ENCODE measurements around the gene VGLL2. TPM values are rescaled to one million over a fixed set of nuclear protein-coding genes. Genes with fewer than 3 reads are reported as not detected.

Gene VGLL2
- total and polyA plus RNA-seq, 10 donors: not detected

- peaks cover 0 to 10% (median 0%) of the 10 kb centered on the region in 8 donors for H3K9me3 ChIP-seq
- H3K27ac ChIP-seq: no peak overlapping the region
- H3K4me1 ChIP-seq: no peaks in the 10 kb centered on the region
- no peak for DNase-seq
- no peak for TF ChIP-seq POLR2AphosphoS5 (IDR thresholded peaks at IDR 0.05)
- TF ChIP-seq CTCF (IDR thresholded peaks at IDR 0.05 in 8 of 11, conservative IDR thresholded peaks at IDR 0.05 in 3 of 11): no peak
- no peak for TF ChIP-seq POLR2A (IDR thresholded peaks at IDR 0.05)
- H3K27me3 ChIP-seq (replicated peaks in 1 of 7): peaks cover 0 to 5% (median 0%) of the 10 kb centered on the region in 7 donors
- no peak overlapping the region for H3K4me3 ChIP-seq
- intact Hi-C loops (cut with DNase I; ENCODE audit: low total_unique reads): no loop called here
- WGBS, 5 donors: 69 to 90% (median 76%) methylated on average over 3 of the region's 3 CpGs
- no peaks in the 10 kb centered on the region for H3K36me3 ChIP-seq
Observed at GRCh38 chr6:117227245-117227962, 38.0 kb upstream of the VGLL2 start.

- 50 to 67% (median 61%) methylated on average over 1 of the region's 1 CpG for WGBS, 5 donors
- no peak for TF ChIP-seq CTCF (IDR thresholded peaks at IDR 0.05 in 8 of 11, conservative IDR thresholded peaks at IDR 0.05 in 3 of 11)
- no peak for TF ChIP-seq POLR2A (IDR thresholded peaks at IDR 0.05)
- no peak for TF ChIP-seq POLR2AphosphoS5 (IDR thresholded peaks at IDR 0.05)
- intact Hi-C loops (cut with DNase I; ENCODE audit: low total_unique reads): no loop called here
Observed at GRCh38 chr6:117228202-117228601, 37.2 kb upstream of the VGLL2 start.

GRCh38 chr6:117229870-117230269 is 35.5 kb upstream of the VGLL2 start:
- H3K36me3 ChIP-seq: no peaks in the 10 kb centered on the region
- no peak overlapping the region for H3K4me3 ChIP-seq
- WGBS, 5 donors: 68 to 83% (median 79%) methylated on average over 1 of the region's 1 CpG
- no peak overlapping the region for H3K27ac ChIP-seq
- H3K4me1 ChIP-seq: no peaks in the 10 kb centered on the region
- peaks cover 0 to 5% (median 0%) of the 10 kb centered on the region in 7 donors for H3K27me3 ChIP-seq (replicated peaks in 1 of 7)
- intact Hi-C loops (cut with DNase I; ENCODE audit: low total_unique reads): no loop called here
- no peak for DNase-seq
- TF ChIP-seq POLR2A (IDR thresholded peaks at IDR 0.05) (no peak), CTCF (IDR thresholded peaks at IDR 0.05 in 8 of 11, conservative IDR thresholded peaks at IDR 0.05 in 3 of 11) (no peak), POLR2AphosphoS5 (IDR thresholded peaks at IDR 0.05) (no peak)
- H3K9me3 ChIP-seq: peaks cover 0 to 10% (median 0%) of the 10 kb centered on the region in 8 donors

More at GRCh38 chr6:117228202-117228601, 37.2 kb upstream of the VGLL2 start:
- Histone ChIP-seq H3K27me3 (replicated peaks in 1 of 7) (peaks cover 0 to 5% (median 0%) of the 10 kb centered on the region in 7 donors), H3K36me3 (no peaks in the 10 kb centered on the region), H3K27ac (no peak overlapping the region), H3K9me3 (peaks cover 0 to 10% (median 0%) of the 10 kb centered on the region in 8 donors), H3K4me1 (no peaks in the 10 kb centered on the region), H3K4me3 (no peak overlapping the region)
- DNase-seq: no peak

GRCh38 chr6:117231466-117231865 is 33.9 kb upstream of the VGLL2 start:
- no peak for DNase-seq
- TF ChIP-seq CTCF (IDR thresholded peaks at IDR 0.05 in 8 of 11, conservative IDR thresholded peaks at IDR 0.05 in 3 of 11): no peak
- no peak for TF ChIP-seq POLR2AphosphoS5 (IDR thresholded peaks at IDR 0.05)
- TF ChIP-seq POLR2A (IDR thresholded peaks at IDR 0.05): no peak
- WGBS, 5 donors: 64 to 80% (median 77%) methylated on average over 2 of the region's 2 CpGs
- Histone ChIP-seq H3K27me3 (replicated peaks in 1 of 7) (peaks cover 0 to 5% (median 0%) of the 10 kb centered on the region in 7 donors), H3K27ac (no peak overlapping the region), H3K9me3 (peaks cover 0 to 10% (median 0%) of the 10 kb centered on the region in 8 donors), H3K36me3 (no peaks in the 10 kb centered on the region), H3K4me1 (no peaks in the 10 kb centered on the region), H3K4me3 (no peak overlapping the region)
- intact Hi-C loops (cut with DNase I; ENCODE audit: low total_unique reads): no loop called here
